ENCODE data around the gene ICAM1. TPM values are rescaled to one million over a fixed set of nuclear protein-coding genes. Genes with fewer than 3 reads are reported as not detected.

The ICAM1 gene
- total RNA-seq, 4 donors from 2014 or later, result 6.5 to 32.8 (median 23.2) TPM

GRCh38 chr19:10325732-10326131, 54.8 kb downstream of the ICAM1 start:
- DNase-seq, result no peak
- Histone ChIP-seq H3K27me3 (no peaks in the 10 kb centered on the region), H3K27ac (no peak overlapping the region), H3K4me3 (no peak overlapping the region), H3K4me1 (no peaks in the 10 kb centered on the region), H3K36me3 (no peaks in the 10 kb centered on the region), H3K9me3 (no peaks in the 10 kb centered on the region)
- TF ChIP-seq CTCF (IDR thresholded peaks at IDR 0.05), result no peak
- intact Hi-C loops (cut with DNase I; ENCODE audit: low total_unique reads), result no loop called here

GRCh38 chr19:10327793-10328192, 56.9 kb downstream of the ICAM1 start:
- no peaks in the 10 kb centered on the region for H3K36me3 ChIP-seq
- H3K4me1 ChIP-seq, result peaks cover 0 to 5% of the 10 kb centered on the region in 2 donors
- no peak for TF ChIP-seq CTCF (IDR thresholded peaks at IDR 0.05)
- no peak for TF ChIP-seq POLR2A (IDR thresholded peaks at IDR 0.05)
- H3K27ac ChIP-seq, result no peak overlapping the region
- H3K27me3 ChIP-seq, result no peaks in the 10 kb centered on the region
- DNase-seq, result no peak
- H3K4me3 ChIP-seq, result no peak overlapping the region
- no peaks in the 10 kb centered on the region for H3K9me3 ChIP-seq
- intact Hi-C loops (cut with DNase I; ENCODE audit: low total_unique reads), result no loop called here

- Histone ChIP-seq H3K27me3 (no peaks in the 10 kb centered on the region), H3K36me3 (no peaks in the 10 kb centered on the region), H3K4me3 (no peak overlapping the region), H3K4me1 (peaks cover 0 to 5% of the 10 kb centered on the region in 2 donors), H3K27ac (no peak overlapping the region), H3K9me3 (no peaks in the 10 kb centered on the region)
- no peak for DNase-seq
- TF ChIP-seq CTCF (IDR thresholded peaks at IDR 0.05) (no peak), POLR2A (IDR thresholded peaks at IDR 0.05) (no peak)
- intact Hi-C loops (cut with DNase I; ENCODE audit: low total_unique reads), result no loop called here
Observed at GRCh38 chr19:10328558-10329429, 57.9 kb downstream of the ICAM1 start.

- no peaks in the 10 kb centered on the region for H3K36me3 ChIP-seq
- no peak for TF ChIP-seq CTCF (IDR thresholded peaks at IDR 0.05)
- no peak for TF ChIP-seq POLR2A (IDR thresholded peaks at IDR 0.05)
- intact Hi-C loops (cut with DNase I; ENCODE audit: low total_unique reads), result no loop called here
- no peaks in the 10 kb centered on the region for H3K9me3 ChIP-seq
- DNase-seq, result no peak
- H3K27ac ChIP-seq, result no peak overlapping the region
- H3K27me3 ChIP-seq, result no peaks in the 10 kb centered on the region
- H3K4me3 ChIP-seq, result no peak overlapping the region
- H3K4me1 ChIP-seq, result peaks cover 0 to 5% of the 10 kb centered on the region in 2 donors
Observed at GRCh38 chr19:10329555-10329954, 58.6 kb downstream of the ICAM1 start.

GRCh38 chr19:10332158-10332964, 61.4 kb downstream of the ICAM1 start:
- Histone ChIP-seq H3K27ac (peak overlapping the region; percentile 94 to 96), H3K9me3 (no peaks in the 10 kb centered on the region), H3K36me3 (no peaks in the 10 kb centered on the region), H3K27me3 (no peaks in the 10 kb centered on the region), H3K4me3 (peak overlapping the region; percentile 77 to 99), H3K4me1 (peaks cover 0 to 5% of the 10 kb centered on the region in 2 donors)
- TF ChIP-seq POLR2A (IDR thresholded peaks at IDR 0.05) (no peak), CTCF (IDR thresholded peaks at IDR 0.05) (no peak)
- intact Hi-C loops (cut with DNase I; ENCODE audit: low total_unique reads), result loop anchor here (10.0 kb wide), 1 partner anchor 52 kb away; the partner anchor contains the start of gene TYK2
- no peak for DNase-seq

All from uterus (tissue), 4 donors.